SJCRH30 (cell line): ENCODE results near the gene ACOX2. TPM values are rescaled to one million over a fixed set of nuclear protein-coding genes. Genes with fewer than 3 reads are reported as not detected.
A peak's percentile ranks its signal among the peaks of the same experiment; 100 is the strongest.

Source experiments
- DNase-seq, 2 experiments: peaks; one replicate each; pipeline ENCODE4 v3.0.0-alpha.2; 2015 to 2020
- H3K27ac ChIP-seq: fragments of 250-450 bp; sonication (Bioruptor Pico); 2 replicates; pipeline ENCODE4 v1.5.1; 2020; ENCODE audit warnings: mild to moderate bottlenecking, moderate library complexity
- H3K27me3 ChIP-seq: fragments of 250-450 bp; sonication (Bioruptor Pico); 2 replicates; pipeline ENCODE4 v1.5.1; 2020; ENCODE audit warnings: mild to moderate bottlenecking, moderate library complexity
- H3K36me3 ChIP-seq: fragments of 250-450 bp; sonication (Bioruptor Pico); 2 replicates; pipeline ENCODE4 v1.5.1; 2020; ENCODE audit warnings: mild to moderate bottlenecking, moderate library complexity
- H3K4me1 ChIP-seq: fragments of 250-450 bp; sonication (Bioruptor Pico); 2 replicates; pipeline ENCODE4 v1.5.1; 2020; ENCODE audit warnings: mild to moderate bottlenecking, moderate library complexity
- H3K4me3 ChIP-seq: fragments of 250-450 bp; sonication (Bioruptor Pico); 2 replicates; pipeline ENCODE4 v1.5.1; 2020; ENCODE audit warnings: mild to moderate bottlenecking, moderate library complexity
- H3K9me3 ChIP-seq: fragments of 250-450 bp; sonication (Bioruptor Pico); replicated peaks from 2 replicates; pipeline ENCODE4 v1.5.1; 2020; ENCODE audit warnings: mild to moderate bottlenecking, moderate library complexity
- total RNA-seq: library from RNA; depleted of rRNA; stranded (reverse); fragments of >200 nt; shearing (Covaris generic); gene quantifications from 2 replicates; pipeline ENCODE4 v1.2.3, GENCODE V29; 2014; rRNA removed

ACOX2 gene
- total RNA-seq: 0.15 and 0.26 TPM in 2 replicates

DNA sequence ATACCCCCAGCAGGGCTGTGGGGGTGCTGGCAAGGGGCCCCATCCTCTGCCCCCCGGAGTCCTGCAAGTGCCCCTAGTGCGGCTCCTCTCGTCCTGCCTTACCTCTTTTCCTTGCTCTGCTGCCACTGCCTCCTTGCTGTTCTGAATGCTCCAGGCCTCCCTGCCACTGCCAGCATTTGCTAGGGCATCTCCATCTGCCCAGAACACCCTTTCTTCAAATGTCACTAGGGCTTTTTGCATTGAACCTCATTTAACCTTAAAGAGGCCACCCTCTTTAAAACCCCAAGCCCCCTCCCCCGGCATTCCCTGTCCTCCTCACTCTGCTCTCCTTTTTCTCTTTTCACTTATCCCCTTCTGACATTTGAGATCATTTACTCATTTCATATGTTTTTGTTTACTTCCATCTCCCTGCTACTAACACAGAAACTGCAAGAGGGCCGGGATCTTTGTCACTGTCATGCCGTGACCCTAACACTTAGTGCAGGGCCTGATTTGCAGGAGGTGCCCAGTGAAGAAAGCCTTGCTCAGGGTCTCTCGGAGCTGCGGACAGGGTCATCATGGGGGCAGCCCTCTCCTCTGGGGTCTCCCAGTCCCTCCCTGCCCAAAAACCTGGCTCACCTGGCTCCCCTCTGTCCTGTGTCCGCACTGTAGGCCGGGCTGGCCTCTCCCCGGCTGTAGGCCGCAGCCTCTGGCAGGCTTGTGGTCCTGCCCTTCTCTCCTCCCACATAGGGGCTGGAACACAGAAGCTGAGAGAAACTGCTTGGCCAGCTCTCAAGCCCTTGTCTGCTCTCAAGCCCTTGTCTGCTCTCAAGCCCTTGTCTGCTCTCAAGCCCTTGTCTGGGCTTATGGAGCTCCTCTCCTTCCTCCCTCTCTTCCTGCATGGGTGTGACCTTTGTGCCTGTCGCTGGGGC, at the start of gene ACOX2:
TSS of gene ACOX2 (minus strand) at position 690 of the 911 bp plus-strand sequence. CDS start 2,084 bp downstream, outside the sequence.
- Histone ChIP-seq H3K36me3 (no peaks in the 10 kb centered on the region), H3K9me3 (no peaks in the 10 kb centered on the region), H3K4me1 (0 out of 2 replicates have a peak, but pooled peaks cover 3% of the 10 kb centered on the region), H3K4me3 (no peak within 1 kb of the TSS), H3K27ac (no peak within 1 kb of the TSS), H3K27me3 (no peaks in the 10 kb centered on the region)
- no peak for DNase-seq

GRCh38 chr3:58585994-58586393, 49.0 kb upstream of the ACOX2 start:
- no peak overlapping the region; the same call in 1 of the 2 replicates for H3K27ac ChIP-seq
- H3K9me3 ChIP-seq: no peaks in the 10 kb centered on the region
- H3K4me1 ChIP-seq: peaks cover 16% of the 10 kb centered on the region
- H3K27me3 ChIP-seq: no peaks in the 10 kb centered on the region
- peak in 1 of 2 experiments; percentile 31 for DNase-seq
- H3K4me3 ChIP-seq: peak overlapping the region; percentile 54; the same call in 1 of the 2 replicates
- H3K36me3 ChIP-seq: no peaks in the 10 kb centered on the region

GRCh38 chr3:58585005-58585786, 48.2 kb upstream of the ACOX2 start:
- Histone ChIP-seq H3K4me1 (peaks cover 23% of the 10 kb centered on the region), H3K36me3 (no peaks in the 10 kb centered on the region), H3K9me3 (no peaks in the 10 kb centered on the region), H3K4me3 (peak overlapping the region; percentile 54), H3K27ac (peak overlapping the region; percentile 77), H3K27me3 (no peaks in the 10 kb centered on the region)
- peak; percentile 75 to 76 for DNase-seq

- no peaks in the 10 kb centered on the region for H3K9me3 ChIP-seq
- H3K36me3 ChIP-seq: no peaks in the 10 kb centered on the region
- peaks cover 23% of the 10 kb centered on the region for H3K4me1 ChIP-seq
- H3K27ac ChIP-seq: peak overlapping the region; percentile 77
- no peaks in the 10 kb centered on the region for H3K27me3 ChIP-seq
- peak overlapping the region; percentile 54 for H3K4me3 ChIP-seq
- DNase-seq: no peak
Observed at GRCh38 chr3:58584690-58585004, 47.7 kb upstream of the ACOX2 start.

DNA sequence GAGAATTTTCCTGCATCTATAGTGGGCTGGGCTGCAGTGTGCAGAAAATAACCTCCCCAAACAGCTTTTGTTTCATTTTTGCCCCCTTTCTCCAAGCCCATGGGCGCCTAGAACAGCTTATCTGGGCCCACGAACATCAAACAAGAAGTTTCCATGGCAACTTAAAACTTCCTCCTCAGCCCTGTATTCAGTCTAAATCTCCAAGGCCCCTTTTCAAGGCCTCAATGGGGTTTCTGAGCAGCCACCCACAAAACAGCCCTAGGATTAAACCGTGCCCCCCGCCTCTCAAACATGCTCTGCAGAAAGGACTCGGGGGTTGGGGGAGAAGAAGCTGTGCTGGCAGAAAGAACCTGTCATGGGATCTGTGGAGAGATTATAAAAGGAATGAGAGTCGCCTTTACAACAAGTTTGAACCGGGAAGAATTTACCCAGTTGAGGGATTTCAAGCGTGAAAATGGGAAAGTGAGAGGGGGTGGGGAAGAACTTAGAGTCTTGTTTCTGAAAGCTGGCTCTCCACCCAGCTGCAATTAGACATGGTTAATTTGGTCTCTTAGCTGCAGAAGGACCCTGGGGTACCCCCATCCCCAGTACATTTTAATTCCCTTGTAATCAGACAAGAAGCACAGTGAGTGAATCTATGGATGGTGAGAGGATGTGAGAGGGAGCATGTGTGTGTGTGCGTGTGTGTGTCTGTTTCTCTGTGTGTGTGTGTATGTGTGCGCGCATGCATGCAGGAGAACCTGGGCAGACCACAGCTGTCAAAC, 44.5 kb upstream of the ACOX2 start:
- H3K27me3 ChIP-seq: no peaks in the 10 kb centered on the region
- peak; percentile 78 to 91 for DNase-seq

GRCh38 chr3:58580826-58581327, 43.9 kb upstream of the ACOX2 start:
- DNase-seq: peak; percentile 73 to 78
- Histone ChIP-seq H3K4me1 (peaks cover 24% of the 10 kb centered on the region), H3K4me3 (no peak overlapping the region), H3K36me3 (no peaks in the 10 kb centered on the region), H3K27ac (peak overlapping the region; percentile 97), H3K9me3 (no peaks in the 10 kb centered on the region), H3K27me3 (no peaks in the 10 kb centered on the region)

More for the DNA sequence above, 44.5 kb upstream of the ACOX2 start:
- Histone ChIP-seq H3K36me3 (no peaks in the 10 kb centered on the region), H3K4me1 (peaks cover 23% of the 10 kb centered on the region), H3K4me3 (peak overlapping the region; percentile 9; the same call in 1 of the 2 replicates), H3K27ac (peak overlapping the region; percentile 97), H3K9me3 (no peaks in the 10 kb centered on the region)

- Histone ChIP-seq H3K9me3 (no peaks in the 10 kb centered on the region), H3K4me3 (no peak overlapping the region), H3K27ac (no peak overlapping the region), H3K4me1 (peaks cover 38% of the 10 kb centered on the region), H3K27me3 (no peaks in the 10 kb centered on the region), H3K36me3 (no peaks in the 10 kb centered on the region)
- no peak for DNase-seq
Observed at GRCh38 chr3:58578873-58579272, 41.9 kb upstream of the ACOX2 start.

- Histone ChIP-seq H3K36me3 (no peaks in the 10 kb centered on the region), H3K4me3 (no peak within 1 kb of the TSS), H3K4me1 (peaks cover 41% of the 10 kb centered on the region), H3K27me3 (no peaks in the 10 kb centered on the region), H3K9me3 (no peaks in the 10 kb centered on the region), H3K27ac (no peak within 1 kb of the TSS)
- no peak for DNase-seq
Observed at GRCh38 chr3:58577269-58577821, 40.4 kb upstream of the ACOX2 start, which contains the start of gene FAM107A. TSS of gene FAM107A (minus strand) at chr3:58577391. CDS start at chr3:58569860, 7,531 bp downstream.

DNA sequence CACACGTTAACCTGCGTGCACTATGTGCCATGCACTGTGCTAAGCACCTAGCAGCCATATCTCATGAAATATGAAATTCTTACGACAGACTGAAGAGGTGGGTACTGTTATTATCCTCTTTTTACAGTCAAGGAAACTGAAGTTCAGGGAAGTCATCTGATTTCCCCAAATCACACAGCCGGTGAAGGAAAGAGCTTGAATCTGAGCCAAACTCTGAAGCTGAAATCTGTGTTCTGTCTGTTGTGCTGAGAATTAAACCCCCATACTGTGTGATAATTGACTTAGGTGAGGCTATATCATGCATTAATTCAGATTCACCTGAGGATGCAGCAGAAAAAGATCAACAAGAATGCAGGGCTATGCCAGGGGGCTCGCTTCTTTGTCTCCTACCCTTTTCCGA, 39.7 kb upstream of the ACOX2 start:
- Histone ChIP-seq H3K4me3 (no peak overlapping the region), H3K4me1 (peaks cover 35% of the 10 kb centered on the region), H3K9me3 (no peaks in the 10 kb centered on the region), H3K27ac (no peak overlapping the region), H3K27me3 (no peaks in the 10 kb centered on the region), H3K36me3 (no peaks in the 10 kb centered on the region)
- DNase-seq: no peak

DNA sequence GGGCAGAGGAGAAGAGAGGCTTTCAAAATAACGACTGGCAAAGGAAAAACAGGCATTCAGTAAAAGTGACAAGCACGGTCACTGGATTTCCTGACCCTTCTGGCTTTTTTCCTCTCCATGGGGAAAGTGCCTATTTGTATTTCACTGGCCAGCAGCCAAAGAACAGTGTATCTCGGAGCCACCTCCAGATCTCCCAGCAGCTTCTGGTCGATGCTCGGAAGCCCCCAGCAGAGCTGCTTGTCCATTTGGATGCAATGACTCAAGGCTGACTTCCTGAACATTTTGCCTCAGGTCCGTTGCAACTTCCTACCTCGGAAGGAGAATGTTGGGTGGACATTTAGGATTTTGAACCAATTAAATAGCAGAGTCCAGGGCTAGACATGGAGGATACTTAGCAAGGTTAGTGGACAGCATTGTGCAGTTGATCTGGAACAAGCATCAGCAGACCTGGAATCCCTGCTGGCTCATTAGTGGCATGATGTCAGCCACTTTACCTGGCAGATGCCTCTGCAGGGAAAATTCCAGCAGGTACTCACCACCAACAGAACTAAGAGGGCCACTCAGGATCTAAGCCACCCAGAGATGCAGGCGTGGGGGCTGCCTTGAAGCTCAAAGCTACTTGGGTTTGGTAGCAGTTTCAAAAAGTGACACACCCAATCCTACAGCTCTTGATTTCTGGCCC, 39.1 kb upstream of the ACOX2 start:
- Histone ChIP-seq H3K36me3 (no peaks in the 10 kb centered on the region), H3K4me3 (no peak overlapping the region), H3K27me3 (no peaks in the 10 kb centered on the region), H3K27ac (no peak overlapping the region), H3K9me3 (no peaks in the 10 kb centered on the region), H3K4me1 (peaks cover 31% of the 10 kb centered on the region)
- peak in 1 of 2 experiments; percentile 41 for DNase-seq

DNA sequence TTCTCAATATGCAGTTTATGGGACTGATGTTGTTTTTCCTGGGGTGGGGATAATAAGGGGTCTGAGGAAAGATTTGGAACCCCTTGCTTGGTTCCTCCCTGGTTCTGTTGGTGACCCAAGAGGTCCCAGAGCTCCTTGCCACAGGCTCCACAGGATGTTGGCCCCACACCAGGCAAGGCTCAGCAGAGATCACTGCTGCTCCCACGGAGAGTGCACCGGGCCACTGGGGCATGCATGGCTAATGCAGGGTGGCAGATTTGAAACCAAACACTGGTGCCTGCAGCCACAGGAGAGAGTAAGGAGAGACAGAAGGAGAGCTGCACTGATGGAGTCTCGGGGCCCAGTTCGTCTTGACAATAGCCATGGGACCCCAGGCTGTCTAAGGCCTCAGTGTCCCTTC, 37.7 kb upstream of the ACOX2 start:
- Histone ChIP-seq H3K4me3 (no peak overlapping the region), H3K27ac (peak overlapping the region; percentile 45), H3K4me1 (peaks cover 23% of the 10 kb centered on the region), H3K36me3 (no peaks in the 10 kb centered on the region), H3K27me3 (no peaks in the 10 kb centered on the region), H3K9me3 (no peaks in the 10 kb centered on the region)
- DNase-seq: peak in 1 of 2 experiments; percentile 33

DNA sequence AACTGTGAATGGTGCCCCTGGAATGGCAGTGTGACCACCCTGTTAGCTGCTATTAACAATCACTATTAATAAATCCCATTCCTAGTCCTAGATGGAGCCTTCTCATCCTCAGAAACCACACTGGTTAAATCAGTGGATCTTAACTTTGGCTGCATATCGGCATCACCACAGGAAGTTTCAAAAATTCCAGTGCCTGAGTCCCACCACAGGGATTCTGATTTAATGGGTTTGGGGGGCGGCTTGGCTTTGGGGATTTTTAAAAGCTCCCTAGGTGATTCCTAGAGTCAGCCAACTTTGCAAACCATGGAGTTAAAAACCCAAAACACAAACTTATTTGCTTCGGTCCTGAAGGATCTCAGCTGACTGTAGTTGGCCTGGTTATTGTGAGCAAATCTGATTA, 37.1 kb upstream of the ACOX2 start:
- Histone ChIP-seq H3K27me3 (no peaks in the 10 kb centered on the region), H3K4me1 (peaks cover 23% of the 10 kb centered on the region), H3K9me3 (no peaks in the 10 kb centered on the region), H3K36me3 (no peaks in the 10 kb centered on the region), H3K27ac (peak overlapping the region; percentile 45), H3K4me3 (no peak overlapping the region)
- no peak for DNase-seq

DNA sequence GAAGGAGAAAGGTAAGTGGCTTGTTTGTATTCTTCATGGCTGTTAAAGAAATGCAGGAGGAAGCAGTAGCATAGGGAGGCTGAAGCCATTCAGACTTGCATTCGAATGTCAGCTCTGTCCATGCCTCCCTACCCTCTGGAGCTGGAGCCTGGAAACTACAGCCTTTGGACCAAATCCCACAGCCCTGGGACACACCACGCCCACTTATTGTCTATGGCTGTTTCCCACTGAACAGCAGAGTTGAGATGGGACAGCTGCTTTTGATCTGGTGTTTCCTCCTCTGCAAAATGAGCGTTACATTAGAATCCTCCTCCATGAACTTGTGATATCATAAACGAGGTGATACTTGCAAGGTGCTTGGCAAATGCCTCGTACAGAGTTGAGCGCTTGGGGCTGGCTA, 36.6 kb upstream of the ACOX2 start:
- Histone ChIP-seq H3K9me3 (no peaks in the 10 kb centered on the region), H3K27ac (peak overlapping the region; percentile 45), H3K27me3 (no peaks in the 10 kb centered on the region), H3K4me3 (no peak overlapping the region), H3K4me1 (peaks cover 23% of the 10 kb centered on the region), H3K36me3 (no peaks in the 10 kb centered on the region)
- DNase-seq: peak; percentile 59 to 77
